Measurements from ENCODE around the gene KCNQ1.

Gene KCNQ1

DNA sequence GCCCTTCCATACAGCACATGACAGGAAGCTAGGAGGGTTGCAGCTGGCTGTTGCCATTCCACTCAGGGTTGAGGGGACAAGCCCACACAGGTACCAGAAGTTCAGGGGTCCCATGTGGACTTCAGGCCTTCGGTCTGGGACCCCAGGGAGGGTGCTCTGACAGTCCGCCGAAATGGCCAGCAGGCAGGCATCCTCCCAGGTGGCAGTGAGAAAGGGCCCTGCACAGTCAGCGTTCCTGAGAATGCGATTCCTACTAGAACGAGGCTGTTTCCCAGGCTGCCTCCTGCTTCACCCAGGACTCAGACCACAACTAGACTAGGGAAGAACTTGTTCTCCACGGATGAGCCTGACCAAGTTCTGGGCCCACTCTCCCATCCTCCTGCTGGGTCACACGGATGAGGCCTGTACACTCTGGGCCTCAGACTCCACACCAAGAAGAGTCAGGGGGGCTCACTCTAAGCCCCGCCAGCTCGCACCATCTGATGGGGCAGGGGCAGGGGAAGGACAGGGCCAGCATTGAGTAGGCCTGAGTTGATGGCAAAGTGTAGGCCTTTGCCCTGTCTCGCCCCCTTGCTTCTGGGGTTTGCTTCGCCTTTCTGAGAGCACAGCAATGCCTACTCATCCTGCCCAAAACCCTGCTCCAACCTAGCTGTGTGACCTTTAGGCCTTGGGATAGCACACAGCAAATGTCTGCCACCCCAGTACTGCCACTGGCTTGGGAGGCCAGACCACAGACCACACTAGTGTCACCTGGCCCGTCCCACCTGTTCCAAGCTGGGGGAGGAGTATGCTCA is 241.0 kb downstream of the KCNQ1 start:
- H3K9me2 ChIP-seq (ENCODE audit: low read depth, low read length), result no peaks in the 10 kb centered on the region
- peaks cover 41% of the 10 kb centered on the region for H3K4me1 ChIP-seq (ENCODE audit: insufficient read depth, low read length, severe bottlenecking)
- no peak overlapping the region for H3K4me2 ChIP-seq (ENCODE audit: low read length)
- H3K27me3 ChIP-seq (ENCODE audit: insufficient read depth, low read length), result no peaks in the 10 kb centered on the region
- TF ChIP-seq EZH2 (IDR thresholded peaks at IDR 0.05; ENCODE audit: borderline replicate concordance, low read length), result no peak
- TF ChIP-seq, protein P1, sequence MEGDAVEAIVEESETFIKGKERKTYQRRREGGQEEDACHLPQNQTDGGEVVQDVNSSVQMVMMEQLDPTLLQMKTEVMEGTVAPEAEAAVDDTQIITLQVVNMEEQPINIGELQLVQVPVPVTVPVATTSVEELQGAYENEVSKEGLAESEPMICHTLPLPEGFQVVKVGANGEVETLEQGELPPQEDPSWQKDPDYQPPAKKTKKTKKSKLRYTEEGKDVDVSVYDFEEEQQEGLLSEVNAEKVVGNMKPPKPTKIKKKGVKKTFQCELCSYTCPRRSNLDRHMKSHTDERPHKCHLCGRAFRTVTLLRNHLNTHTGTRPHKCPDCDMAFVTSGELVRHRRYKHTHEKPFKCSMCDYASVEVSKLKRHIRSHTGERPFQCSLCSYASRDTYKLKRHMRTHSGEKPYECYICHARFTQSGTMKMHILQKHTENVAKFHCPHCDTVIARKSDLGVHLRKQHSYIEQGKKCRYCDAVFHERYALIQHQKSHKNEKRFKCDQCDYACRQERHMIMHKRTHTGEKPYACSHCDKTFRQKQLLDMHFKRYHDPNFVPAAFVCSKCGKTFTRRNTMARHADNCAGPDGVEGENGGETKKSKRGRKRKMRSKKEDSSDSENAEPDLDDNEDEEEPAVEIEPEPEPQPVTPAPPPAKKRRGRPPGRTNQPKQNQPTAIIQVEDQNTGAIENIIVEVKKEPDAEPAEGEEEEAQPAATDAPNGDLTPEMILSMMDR (IDR thresholded peaks at IDR 0.05; ENCODE audit: low read length), result no peak
- no peaks in the 10 kb centered on the region for H3K79me2 ChIP-seq (ENCODE audit: insufficient read depth, low read length)
- no peaks in the 10 kb centered on the region for H3F3A ChIP-seq (ENCODE audit: insufficient read depth, low read length)
- H2AFZ ChIP-seq (ENCODE audit: low read length), result no peak overlapping the region
- no peak overlapping the region for H3K9ac ChIP-seq (ENCODE audit: low read length)
- no peaks in the 10 kb centered on the region for H3K36me3 ChIP-seq (ENCODE audit: insufficient read depth, low read length)
- no peaks in the 10 kb centered on the region for H4K20me1 ChIP-seq (ENCODE audit: insufficient read depth, low read length)
- H3K9me3 ChIP-seq (ENCODE audit: low read length), result no peaks in the 10 kb centered on the region
- no peak overlapping the region for H3K27ac ChIP-seq (ENCODE audit: low read depth, low read length, poor library complexity, severe bottlenecking)
- H3K4me3 ChIP-seq (ENCODE audit: low read depth, low read length, poor library complexity, severe bottlenecking), result no peak overlapping the region

DNA sequence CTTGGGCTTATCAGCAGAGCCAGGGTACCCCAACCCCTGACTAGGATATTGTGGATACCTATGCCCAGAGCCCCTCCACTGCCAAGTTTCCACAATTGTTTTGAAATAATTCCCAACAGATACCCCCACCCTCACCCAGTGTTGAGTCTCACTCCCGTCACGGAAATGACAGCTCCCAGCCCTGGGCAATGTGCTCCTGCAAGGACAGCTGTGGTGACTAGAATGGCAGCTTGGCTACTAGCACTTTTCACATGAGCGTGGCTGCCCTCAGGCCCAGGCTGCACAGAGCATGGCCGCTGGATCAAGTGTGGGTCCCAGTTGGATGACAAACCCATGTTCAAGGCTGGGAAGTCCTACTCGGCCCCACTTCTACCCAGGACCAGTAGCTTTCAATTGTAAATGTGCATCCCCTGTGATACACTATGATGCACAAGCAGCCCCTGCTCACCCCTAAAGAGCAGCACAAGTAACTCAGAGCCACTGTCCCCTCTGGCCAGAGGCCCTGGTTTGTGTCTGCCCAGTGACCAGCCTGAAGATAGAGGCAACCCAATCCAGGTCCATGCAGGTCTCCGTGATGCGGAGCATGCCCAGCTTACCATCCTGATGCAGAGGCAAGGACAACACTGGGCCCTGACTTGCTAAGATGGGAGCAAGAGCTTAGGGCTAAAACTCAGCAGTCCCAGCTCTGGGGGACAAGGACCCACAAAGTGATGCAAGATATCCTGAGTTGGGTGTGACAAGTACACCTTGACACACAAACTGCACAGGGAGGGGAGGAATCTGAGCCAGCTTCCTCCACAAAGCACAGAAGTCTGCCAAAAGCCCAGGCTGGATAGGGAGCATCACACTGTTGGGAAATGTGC is 241.8 kb downstream of the KCNQ1 start:
- Histone ChIP-seq H3K27me3 (ENCODE audit: insufficient read depth, low read length) (no peaks in the 10 kb centered on the region), H3K9me3 (ENCODE audit: low read length) (no peaks in the 10 kb centered on the region), H3K4me3 (ENCODE audit: low read depth, low read length, poor library complexity, severe bottlenecking) (no peak overlapping the region), H3K4me2 (ENCODE audit: low read length) (no peak overlapping the region), H3K27ac (ENCODE audit: low read depth, low read length, poor library complexity, severe bottlenecking) (no peak overlapping the region), H3F3A (ENCODE audit: insufficient read depth, low read length) (no peaks in the 10 kb centered on the region), H3K9me2 (ENCODE audit: low read depth, low read length) (no peaks in the 10 kb centered on the region), H3K4me1 (ENCODE audit: insufficient read depth, low read length, severe bottlenecking) (peaks cover 39% of the 10 kb centered on the region), H4K20me1 (ENCODE audit: insufficient read depth, low read length) (no peaks in the 10 kb centered on the region), H2AFZ (ENCODE audit: low read length) (no peak overlapping the region), H3K79me2 (ENCODE audit: insufficient read depth, low read length) (no peaks in the 10 kb centered on the region), H3K36me3 (ENCODE audit: insufficient read depth, low read length) (no peaks in the 10 kb centered on the region), H3K9ac (ENCODE audit: low read length) (no peak overlapping the region)
- TF ChIP-seq, protein P1 (IDR thresholded peaks at IDR 0.05; ENCODE audit: low read length), result no peak
- no peak for TF ChIP-seq EZH2 (IDR thresholded peaks at IDR 0.05; ENCODE audit: borderline replicate concordance, low read length)

DNA sequence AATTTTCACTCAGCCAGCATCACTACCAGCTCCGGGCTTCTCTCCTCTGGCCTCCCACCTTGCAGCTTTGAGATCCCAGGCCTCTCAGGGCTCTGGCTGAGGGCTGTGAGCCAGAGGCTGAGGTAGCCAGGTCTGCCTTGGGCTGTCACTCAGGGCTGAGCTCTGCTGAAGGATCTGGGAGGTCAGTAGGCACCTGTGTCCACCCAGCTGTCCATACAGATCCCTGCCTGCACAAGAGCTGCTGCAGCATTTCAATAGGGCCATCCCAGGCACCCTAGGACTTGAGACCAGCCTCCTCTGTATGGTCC is 242.4 kb downstream of the KCNQ1 start:
- Histone ChIP-seq H2AFZ (ENCODE audit: low read length) (no peak overlapping the region), H3K36me3 (ENCODE audit: insufficient read depth, low read length) (no peaks in the 10 kb centered on the region)

More for the DNA sequence above, 242.4 kb downstream of the KCNQ1 start:
- H3K9ac ChIP-seq (ENCODE audit: low read length), result no peak overlapping the region
- no peaks in the 10 kb centered on the region for H4K20me1 ChIP-seq (ENCODE audit: insufficient read depth, low read length)
- H3K4me3 ChIP-seq (ENCODE audit: low read depth, low read length, poor library complexity, severe bottlenecking), result no peak overlapping the region
- no peaks in the 10 kb centered on the region for H3F3A ChIP-seq (ENCODE audit: insufficient read depth, low read length)
- H3K4me1 ChIP-seq (ENCODE audit: insufficient read depth, low read length, severe bottlenecking), result peaks cover 34% of the 10 kb centered on the region
- H3K9me3 ChIP-seq (ENCODE audit: low read length), result no peaks in the 10 kb centered on the region
- no peaks in the 10 kb centered on the region for H3K9me2 ChIP-seq (ENCODE audit: low read depth, low read length)
- TF ChIP-seq, protein P1 (IDR thresholded peaks at IDR 0.05; ENCODE audit: low read length), result no peak
- no peak for TF ChIP-seq EZH2 (IDR thresholded peaks at IDR 0.05; ENCODE audit: borderline replicate concordance, low read length)
- H3K4me2 ChIP-seq (ENCODE audit: low read length), result no peak overlapping the region
- no peaks in the 10 kb centered on the region for H3K27me3 ChIP-seq (ENCODE audit: insufficient read depth, low read length)
- H3K79me2 ChIP-seq (ENCODE audit: insufficient read depth, low read length), result no peaks in the 10 kb centered on the region
- no peak overlapping the region for H3K27ac ChIP-seq (ENCODE audit: low read depth, low read length, poor library complexity, severe bottlenecking)
